Hepatocyte (in vitro differentiated cells): ENCODE measurements around the gene NT5E. TPM values are rescaled to one million over a fixed set of nuclear protein-coding genes. Genes with fewer than 3 reads are reported as not detected.
"Not testable (repeated sequence)": the region's sequence is repeated elsewhere in the genome, so short reads cannot be mapped to it uniquely, and the experiment has no call there.

Experiments used
- DNase-seq: peaks from one replicate; pipeline ENCODE4 v3.0.0-alpha.2; 2016; ENCODE audit warnings: low spot score
- H2AFZ ChIP-seq: fragments of 200-600 bp; sonication (generic); 2 replicates; pipeline ENCODE4 v1.6.0; 2016; ENCODE audit warnings: antibody characterized with exemption, mild to moderate bottlenecking
- H3K27ac ChIP-seq: fragments of 200-600 bp; sonication (generic); 2 replicates; pipeline ENCODE4 v1.5.1; 2016; ENCODE audit warnings: mild to moderate bottlenecking
- H3K27me3 ChIP-seq: fragments of 200-600 bp; sonication (generic); 2 replicates; pipeline ENCODE4 v1.6.1; 2016
- H3K36me3 ChIP-seq: fragments of 200-600 bp; sonication (generic); replicated peaks from 2 replicates; pipeline ENCODE4 v1.5.1; 2016; ENCODE audit warnings: low read depth; ENCODE audit not compliant: insufficient read depth
- H3K4me1 ChIP-seq: fragments of 200-600 bp; sonication (generic); 2 replicates; pipeline ENCODE4 v1.5.1; 2016; ENCODE audit warnings: mild to moderate bottlenecking, moderate library complexity; ENCODE audit not compliant: insufficient read depth
- H3K4me2 ChIP-seq: fragments of 200-600 bp; sonication (generic); 2 replicates; pipeline ENCODE4 v1.6.0; 2016
- H3K4me3 ChIP-seq: fragments of 200-600 bp; sonication (generic); 2 replicates; pipeline ENCODE4 v1.5.1; 2016; ENCODE audit warnings: mild to moderate bottlenecking
- H3K79me2 ChIP-seq: fragments of 200-600 bp; sonication (generic); 2 replicates; pipeline ENCODE4 v1.6.0; 2017; ENCODE audit warnings: mild to moderate bottlenecking
- H3K9me2 ChIP-seq: fragments of 200-600 bp; sonication (generic); replicated peaks from 2 replicates; pipeline ENCODE4 v1.6.0; 2017; ENCODE audit warnings: mild to moderate bottlenecking; ENCODE audit not compliant: insufficient read depth
- H3K9me3 ChIP-seq: fragments of 200-600 bp; sonication (generic); 2 replicates; pipeline ENCODE4 v1.5.1; 2016; ENCODE audit warnings: low read depth, mild to moderate bottlenecking
- H4K20me1 ChIP-seq: fragments of 200-600 bp; sonication (generic); 2 replicates; pipeline ENCODE4 v1.6.0; 2016; ENCODE audit warnings: mild to moderate bottlenecking; ENCODE audit not compliant: insufficient read depth, poor library complexity, severe bottlenecking
- CTCF ChIP-seq: fragments of 200-600 bp; sonication (generic); IDR thresholded peaks from 2 replicates; pipeline ENCODE4 v1.5.1; 2016; ENCODE audit warnings: antibody characterized with exemption, mild to moderate bottlenecking; ENCODE audit not compliant: poor library complexity
- EZH2 ChIP-seq: fragments of 200-600 bp; sonication (generic); IDR thresholded peaks from 2 replicates; pipeline ENCODE4 v1.6.1; 2016; ENCODE audit warnings: antibody characterized with exemption, mild to moderate bottlenecking, borderline replicate concordance
- EZH2phosphoT487 ChIP-seq: fragments of 200-600 bp; sonication (generic); IDR thresholded peaks from one replicate; pipeline ENCODE4 v1.6.1; 2018; ENCODE audit warnings: antibody characterized with exemption, mild to moderate bottlenecking, low read depth, moderate library complexity; ENCODE audit not compliant: unreplicated experiment, severe bottlenecking
- WGBS: methylation state at CpG from one replicate; pipeline ENCODE4 v1.1.6; 2016; ENCODE audit warnings: low lambda C conversion rate; ENCODE audit errors: missing lambda C conversion rate; 5-methylcytosine and 5-hydroxymethylcytosine counted together
- polyA plus RNA-seq: library from polyadenylated mRNA; unstranded; fragments of >200 nt; fragmentation: Nextera tagmentation; extraction: Ambion mirVana; gene quantifications from 2 replicates; pipeline ENCODE4 v1.2.1, GENCODE V29; 2016
- total RNA-seq: library from RNA; depleted of rRNA; stranded (reverse); fragments of >200 nt; gene quantifications from 2 replicates; pipeline ENCODE4 v1.2.3, GENCODE V29; 2014

NT5E gene
- total and polyA plus RNA-seq, 2 experiments from 2014 or later = 1.8 to 3.0 TPM

GRCh38 chr6:85506441-85507093 lies 56.7 kb downstream of the NT5E start:
- Histone ChIP-seq H4K20me1 (no peaks in the 10 kb centered on the region), H3K9me2 (no peaks in the 10 kb centered on the region), H3K4me2 (no peak overlapping the region), H2AFZ (no peak overlapping the region), H3K4me3 (no peak overlapping the region), H3K79me2 (no peaks in the 10 kb centered on the region), H3K27ac (no peak overlapping the region), H3K9me3 (no peaks in the 10 kb centered on the region), H3K27me3 (no peaks in the 10 kb centered on the region), H3K4me1 (no peaks in the 10 kb centered on the region), H3K36me3 (no peaks in the 10 kb centered on the region)
- no peak for DNase-seq
- TF ChIP-seq CTCF (no peak), EZH2phosphoT487 (no peak)
- WGBS = 93% methylated on average over 8 of the region's 8 CpGs

DNA sequence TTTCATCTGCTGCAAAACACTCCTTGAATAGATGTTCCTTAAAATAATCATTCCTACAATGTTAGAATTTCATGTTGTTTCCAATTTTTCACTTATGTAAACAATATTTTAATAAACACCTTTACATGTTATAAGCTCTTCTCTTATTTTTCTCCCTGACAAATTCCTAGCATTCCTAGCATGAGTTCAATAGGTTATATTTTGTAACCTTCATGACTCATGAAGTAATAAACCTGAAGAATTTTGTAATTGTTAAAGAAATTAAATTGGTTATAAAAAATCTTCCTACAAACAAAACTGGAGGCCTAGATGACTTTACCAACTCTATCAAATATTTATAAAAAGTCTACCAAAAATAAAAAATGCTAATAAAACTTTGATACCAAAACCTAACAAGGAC lies 66.3 kb downstream of the NT5E start:
- Histone ChIP-seq H3K79me2 (no peaks in the 10 kb centered on the region), H3K4me3 (no peak overlapping the region), H3K9me3 (no peaks in the 10 kb centered on the region), H4K20me1 (no peaks in the 10 kb centered on the region), H3K4me2 (no peak overlapping the region), H2AFZ (no peak overlapping the region), H3K36me3 (no peaks in the 10 kb centered on the region), H3K4me1 (no peaks in the 10 kb centered on the region), H3K9me2 (no peaks in the 10 kb centered on the region), H3K27ac (no peak overlapping the region), H3K27me3 (no peaks in the 10 kb centered on the region)
- TF ChIP-seq EZH2 (no peak), CTCF (no peak), EZH2phosphoT487 (no peak)
- DNase-seq = no peak

- not testable (repeated sequence) for H3K4me3 ChIP-seq, H3K4me2 ChIP-seq, H3K36me3 ChIP-seq, H3K27me3 ChIP-seq, H2AFZ ChIP-seq, DNase-seq, H3K9me2 ChIP-seq, H4K20me1 ChIP-seq, H3K27ac ChIP-seq, H3K9me3 ChIP-seq, H3K79me2 ChIP-seq, H3K4me1 ChIP-seq
- WGBS = 70% methylated on average over 2 of the region's 2 CpGs
Measured at GRCh38 chr6:85524281-85524680, 74.4 kb downstream of the NT5E start.

GRCh38 chr6:85537055-85537494 lies 87.2 kb downstream of the NT5E start:
- Histone ChIP-seq H4K20me1 (no peaks in the 10 kb centered on the region), H3K27ac (no peak overlapping the region), H2AFZ (no peak overlapping the region), H3K27me3 (no peaks in the 10 kb centered on the region), H3K9me2 (no peaks in the 10 kb centered on the region), H3K9me3 (no peaks in the 10 kb centered on the region), H3K36me3 (no peaks in the 10 kb centered on the region), H3K4me3 (no peak overlapping the region), H3K79me2 (no peaks in the 10 kb centered on the region), H3K4me2 (no peak overlapping the region), H3K4me1 (no peaks in the 10 kb centered on the region)
- DNase-seq = peak; percentile 5
- peak; percentile 66 for TF ChIP-seq CTCF
- TF ChIP-seq EZH2 = no peak
- 78% methylated on average over 2 of the region's 2 CpGs for WGBS
